ENCODE data around the gene DDIT4L. TPM values are rescaled to one million over a fixed set of nuclear protein-coding genes. Genes with fewer than 3 reads are reported as not detected.

The DDIT4L gene
- polyA plus RNA-seq, 3 donors, result 0.05 to 0.15 TPM; not detected in 1

DNA sequence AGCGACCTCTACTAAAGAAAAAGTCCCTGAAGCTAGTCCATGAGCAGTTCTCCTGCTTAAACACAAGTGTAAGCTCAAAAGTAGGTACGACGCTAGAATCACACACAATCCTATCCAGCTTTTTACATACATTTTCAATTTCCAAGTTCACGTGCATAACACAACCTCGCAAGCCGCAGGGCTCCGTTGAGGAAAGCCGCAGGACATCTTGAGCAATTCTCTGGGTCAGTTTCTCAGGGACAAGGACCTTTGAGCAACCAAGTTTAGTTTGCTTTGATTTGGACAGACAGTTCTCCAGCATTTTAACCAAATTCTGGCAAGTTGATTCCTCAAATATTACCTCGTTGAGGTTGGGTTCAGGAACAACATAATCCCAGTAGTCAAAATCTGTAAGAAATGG is 2.5 kb downstream of the DDIT4L start:
- H3K9me3 ChIP-seq (replicated peaks in 1 of 2; ENCODE audit: control insufficient read depth in 1 of 2, insufficient read depth in 1 of 2, low read length in 2 of 2), result peaks cover 0 to 6% of the 10 kb centered on the region in 2 donors
- Mint-ChIP-seq H3K27ac (no peak overlapping the region), H3K36me3 (no peaks in the 10 kb centered on the region), H3K27me3 (ENCODE audit: low read depth in 3 of 3) (peaks cover 33 to 42% (median 37%) of the 10 kb centered on the region in 3 donors), H3K4me1 (peaks cover 16% of the 10 kb centered on the region), H3K4me3 (no peak overlapping the region), H3K9me3 (peaks cover 0 to 12% (median 1%) of the 10 kb centered on the region in 7 donors)
- H3K4me1 ChIP-seq (ENCODE audit: control insufficient read depth in 1 of 2, insufficient read depth in 2 of 2, low read length in 2 of 2), result peaks cover 4 to 9% of the 10 kb centered on the region in 2 donors
- H3K9ac ChIP-seq (ENCODE audit: insufficient read depth, low read length, poor library complexity, severe bottlenecking), result no peak overlapping the region
- H3K27ac ChIP-seq (ENCODE audit: low read depth in 1 of 2, low read length in 2 of 2), result no peak overlapping the region
- no peaks in the 10 kb centered on the region for H4K20me1 ChIP-seq (ENCODE audit: insufficient read depth, low read length)
- DNase-seq, result no peak
- intact Hi-C loops (cut with micrococcal nuclease), result no loop called here
- WGBS (ENCODE audit: insufficient coverage), result over 99% methylated on average over 7 of the region's 9 CpGs
- no peaks in the 10 kb centered on the region for H3K79me2 ChIP-seq (ENCODE audit: insufficient read depth, low read length)
- no peak overlapping the region for H3K4me2 ChIP-seq (replicated peaks; ENCODE audit: extremely low read depth, low read length, poor library complexity, severe bottlenecking)
- peaks cover 16 to 48% of the 10 kb centered on the region in 2 donors for H3K27me3 ChIP-seq (ENCODE audit: control insufficient read depth in 2 of 2, insufficient read depth in 2 of 2, low read length in 2 of 2)
- no peak overlapping the region for H2AFZ ChIP-seq (ENCODE audit: insufficient read depth, low read depth, low read length, poor library complexity, severe bottlenecking)
- H3K4me3 ChIP-seq (replicated peaks in 1 of 3; ENCODE audit: low read depth in 2 of 3, low read length in 3 of 3), result no peak overlapping the region
- TF ChIP-seq, protein P1, sequence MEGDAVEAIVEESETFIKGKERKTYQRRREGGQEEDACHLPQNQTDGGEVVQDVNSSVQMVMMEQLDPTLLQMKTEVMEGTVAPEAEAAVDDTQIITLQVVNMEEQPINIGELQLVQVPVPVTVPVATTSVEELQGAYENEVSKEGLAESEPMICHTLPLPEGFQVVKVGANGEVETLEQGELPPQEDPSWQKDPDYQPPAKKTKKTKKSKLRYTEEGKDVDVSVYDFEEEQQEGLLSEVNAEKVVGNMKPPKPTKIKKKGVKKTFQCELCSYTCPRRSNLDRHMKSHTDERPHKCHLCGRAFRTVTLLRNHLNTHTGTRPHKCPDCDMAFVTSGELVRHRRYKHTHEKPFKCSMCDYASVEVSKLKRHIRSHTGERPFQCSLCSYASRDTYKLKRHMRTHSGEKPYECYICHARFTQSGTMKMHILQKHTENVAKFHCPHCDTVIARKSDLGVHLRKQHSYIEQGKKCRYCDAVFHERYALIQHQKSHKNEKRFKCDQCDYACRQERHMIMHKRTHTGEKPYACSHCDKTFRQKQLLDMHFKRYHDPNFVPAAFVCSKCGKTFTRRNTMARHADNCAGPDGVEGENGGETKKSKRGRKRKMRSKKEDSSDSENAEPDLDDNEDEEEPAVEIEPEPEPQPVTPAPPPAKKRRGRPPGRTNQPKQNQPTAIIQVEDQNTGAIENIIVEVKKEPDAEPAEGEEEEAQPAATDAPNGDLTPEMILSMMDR (IDR thresholded peaks at IDR 0.05), result no peak
- H3K36me3 ChIP-seq (replicated peaks in 1 of 2; ENCODE audit: control insufficient read depth in 1 of 2, insufficient read depth in 2 of 2, low read length in 2 of 2), result no peaks in the 10 kb centered on the region

DNA sequence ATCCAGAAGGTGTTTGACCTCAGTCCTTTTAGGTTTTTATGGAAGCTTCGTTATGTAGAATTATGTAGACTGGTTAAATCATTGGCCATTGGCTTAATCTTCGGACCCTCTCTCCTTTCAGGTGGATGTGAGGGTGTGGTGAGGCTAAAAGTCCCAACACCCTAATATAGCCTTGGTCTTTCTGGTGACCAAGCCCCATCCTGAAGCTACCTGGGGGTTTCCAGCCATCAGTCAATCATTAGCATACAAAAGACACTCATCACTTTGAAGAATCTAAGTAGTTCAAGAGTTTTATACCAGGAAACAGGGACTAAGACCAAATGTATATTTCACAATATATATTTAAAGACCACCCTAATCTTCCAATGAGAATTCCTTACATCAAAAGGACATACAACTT is 5.5 kb downstream of the DDIT4L start:
- Mint-ChIP-seq H3K9me3 (peaks cover 0 to 7% (median 2%) of the 10 kb centered on the region in 7 donors), H3K27me3 (ENCODE audit: low read depth in 3 of 3) (peaks cover 17 to 22% (median 22%) of the 10 kb centered on the region in 3 donors), H3K4me1 (peaks cover 6% of the 10 kb centered on the region), H3K4me3 (no peak overlapping the region), H3K36me3 (no peaks in the 10 kb centered on the region), H3K27ac (no peak overlapping the region)
- TF ChIP-seq, protein P1 (IDR thresholded peaks at IDR 0.05), result no peak
- Histone ChIP-seq H3K4me2 (replicated peaks; ENCODE audit: extremely low read depth, low read length, poor library complexity, severe bottlenecking) (no peak overlapping the region), H3K36me3 (replicated peaks in 1 of 2; ENCODE audit: control insufficient read depth in 1 of 2, insufficient read depth in 2 of 2, low read length in 2 of 2) (no peaks in the 10 kb centered on the region), H3K27ac (ENCODE audit: low read depth in 1 of 2, low read length in 2 of 2) (no peak overlapping the region), H3K9ac (ENCODE audit: insufficient read depth, low read length, poor library complexity, severe bottlenecking) (no peak overlapping the region), H3K4me1 (ENCODE audit: control insufficient read depth in 1 of 2, insufficient read depth in 2 of 2, low read length in 2 of 2) (peaks cover under 1 to 3% of the 10 kb centered on the region in 2 donors), H4K20me1 (ENCODE audit: insufficient read depth, low read length) (no peaks in the 10 kb centered on the region), H3K9me3 (replicated peaks in 1 of 2; ENCODE audit: control insufficient read depth in 1 of 2, insufficient read depth in 1 of 2, low read length in 2 of 2) (peaks cover 0 to 6% of the 10 kb centered on the region in 2 donors), H3K79me2 (ENCODE audit: insufficient read depth, low read length) (no peaks in the 10 kb centered on the region), H2AFZ (ENCODE audit: insufficient read depth, low read depth, low read length, poor library complexity, severe bottlenecking) (no peak overlapping the region), H3K27me3 (ENCODE audit: control insufficient read depth in 2 of 2, insufficient read depth in 2 of 2, low read length in 2 of 2) (peaks cover 16 to 25% of the 10 kb centered on the region in 2 donors), H3K4me3 (replicated peaks in 1 of 3; ENCODE audit: low read depth in 2 of 3, low read length in 3 of 3) (no peak overlapping the region)
- intact Hi-C loops (cut with micrococcal nuclease), result no loop called here
- DNase-seq, result no peak
- no CpG with 5 or more reads among the region's 2 CpGs for WGBS (ENCODE audit: insufficient coverage)

All from CD14-positive monocyte (primary cell).